ENCODE data around the gene EHMT1. TPM values are rescaled to one million over a fixed set of nuclear protein-coding genes. Genes with fewer than 3 reads are reported as not detected.

The EHMT1 gene
- polyA plus RNA-seq, 6 donors from 2014 or later, result 6.7 to 45.0 (median 31.5) TPM

DNA sequence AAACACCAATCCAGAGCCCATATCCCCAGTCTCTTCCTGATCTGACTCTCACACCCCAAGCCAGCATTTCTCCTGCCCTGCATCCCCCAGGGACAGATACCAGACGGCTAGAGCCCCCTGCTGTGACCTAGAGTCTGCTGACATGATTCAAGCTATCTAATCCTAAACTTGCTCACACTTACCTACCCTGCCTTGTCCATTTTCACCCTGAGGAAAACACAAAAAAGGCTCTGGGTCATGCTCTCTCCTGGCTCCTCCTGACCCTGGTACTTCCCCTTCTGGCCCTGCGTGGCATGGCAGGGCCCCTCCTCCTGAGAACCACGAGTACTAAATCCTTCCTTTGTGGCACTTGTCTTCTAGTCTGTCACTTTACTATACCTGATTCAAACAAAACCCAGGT, 16.1 kb upstream of the EHMT1 start:
- Mint-ChIP-seq H3K27me3 (no peaks in the 10 kb centered on the region), H3K36me3 (no peaks in the 10 kb centered on the region), H3K27ac (peak overlapping the region in 2 of 6 donors; percentile 50 to 75), H3K9me3 (no peaks in the 10 kb centered on the region), H3K4me3 (peak overlapping the region in 4 of 8 donors; percentile 31 to 74 (median 47)), H3K4me1 (peaks cover 21 to 33% (median 29%) of the 10 kb centered on the region in 3 donors)
- DNase-seq (no peak), ATAC-seq (ENCODE audit: low read depth in 2 of 2) (no peak)

DNA sequence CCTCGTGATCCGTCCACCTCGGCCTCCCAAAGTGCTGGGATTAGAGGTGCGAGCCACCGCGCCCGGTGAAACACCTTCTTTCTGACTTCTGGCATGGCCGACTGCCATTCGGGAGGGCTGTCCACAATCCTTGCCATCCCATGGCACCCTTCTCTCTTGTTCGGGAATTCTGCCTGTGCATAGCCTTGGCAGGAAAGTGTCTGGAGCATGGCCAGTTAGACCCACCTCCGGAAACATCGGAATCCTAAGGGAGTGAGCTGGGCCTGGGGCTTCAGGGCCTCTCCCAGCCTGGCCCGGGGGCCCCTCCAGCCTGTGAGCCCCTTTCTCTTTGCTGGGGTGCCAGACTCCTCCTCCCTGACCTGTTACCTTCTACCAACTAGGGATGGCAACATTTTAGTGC, 14.9 kb upstream of the EHMT1 start:
- Mint-ChIP-seq H3K36me3 (no peaks in the 10 kb centered on the region), H3K27ac (peak overlapping the region in 3 of 6 donors; percentile 42 to 88 (median 52))

DNA sequence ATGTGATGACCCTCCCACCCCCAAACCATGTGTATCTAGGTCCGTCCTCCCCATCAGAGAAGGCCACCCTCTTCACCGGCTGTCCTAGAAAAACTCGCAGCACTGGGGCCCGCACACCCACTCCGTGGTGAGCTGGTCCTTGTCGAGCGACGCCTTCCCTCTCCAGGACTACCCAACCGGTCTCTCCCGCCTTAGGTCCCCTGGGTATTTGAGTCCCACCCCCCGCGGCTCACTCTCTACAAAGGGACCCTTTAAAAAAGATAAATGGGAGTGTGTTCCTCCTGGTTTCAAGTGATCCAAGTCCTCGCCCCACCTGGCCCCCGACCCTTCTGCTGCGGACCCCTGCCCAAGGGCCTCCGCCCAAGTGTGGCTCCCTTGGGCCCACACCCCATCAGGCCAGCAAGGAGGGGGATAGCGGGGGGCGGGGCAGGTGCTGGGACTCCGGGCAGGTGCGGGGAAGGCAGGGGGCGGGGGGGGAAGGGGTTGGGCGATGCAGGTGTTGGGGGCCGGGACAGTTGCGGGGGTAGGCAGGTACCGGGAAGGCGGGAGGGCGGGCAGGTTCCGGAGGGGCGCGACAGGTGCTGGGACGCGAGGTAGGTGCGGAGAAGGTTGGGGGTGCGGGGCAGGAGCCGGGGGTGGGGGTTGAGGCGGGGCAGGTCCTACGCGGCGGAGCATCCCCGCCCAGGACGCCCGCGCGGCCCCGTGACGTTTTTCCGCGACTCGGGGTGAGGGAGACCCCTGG, 14.3 kb upstream of the EHMT1 start:
- H3K27ac Mint-ChIP-seq, result peak overlapping the region in 4 of 6 donors; percentile 20 to 88 (median 60)
- ATAC-seq (ENCODE audit: low read depth in 2 of 2) (no peak), DNase-seq (no peak)
- H3K4me3 Mint-ChIP-seq, result peak overlapping the region; percentile 30 to 85 (median 69)
- peaks cover 15 to 36% (median 27%) of the 10 kb centered on the region in 3 donors for H3K4me1 Mint-ChIP-seq
- H3K9me3 Mint-ChIP-seq, result no peaks in the 10 kb centered on the region
- H3K36me3 Mint-ChIP-seq, result no peaks in the 10 kb centered on the region
- H3K27me3 Mint-ChIP-seq, result no peaks in the 10 kb centered on the region

More for the DNA sequence above, 14.9 kb upstream of the EHMT1 start:
- peaks cover 15 to 35% (median 27%) of the 10 kb centered on the region in 3 donors for H3K4me1 Mint-ChIP-seq
- peak overlapping the region in 7 of 8 donors; percentile 30 to 85 (median 73) for H3K4me3 Mint-ChIP-seq
- H3K9me3 Mint-ChIP-seq, result no peaks in the 10 kb centered on the region
- DNase-seq, result no peak
- H3K27me3 Mint-ChIP-seq, result no peaks in the 10 kb centered on the region
- ATAC-seq (ENCODE audit: low read depth in 2 of 2), result no peak

DNA sequence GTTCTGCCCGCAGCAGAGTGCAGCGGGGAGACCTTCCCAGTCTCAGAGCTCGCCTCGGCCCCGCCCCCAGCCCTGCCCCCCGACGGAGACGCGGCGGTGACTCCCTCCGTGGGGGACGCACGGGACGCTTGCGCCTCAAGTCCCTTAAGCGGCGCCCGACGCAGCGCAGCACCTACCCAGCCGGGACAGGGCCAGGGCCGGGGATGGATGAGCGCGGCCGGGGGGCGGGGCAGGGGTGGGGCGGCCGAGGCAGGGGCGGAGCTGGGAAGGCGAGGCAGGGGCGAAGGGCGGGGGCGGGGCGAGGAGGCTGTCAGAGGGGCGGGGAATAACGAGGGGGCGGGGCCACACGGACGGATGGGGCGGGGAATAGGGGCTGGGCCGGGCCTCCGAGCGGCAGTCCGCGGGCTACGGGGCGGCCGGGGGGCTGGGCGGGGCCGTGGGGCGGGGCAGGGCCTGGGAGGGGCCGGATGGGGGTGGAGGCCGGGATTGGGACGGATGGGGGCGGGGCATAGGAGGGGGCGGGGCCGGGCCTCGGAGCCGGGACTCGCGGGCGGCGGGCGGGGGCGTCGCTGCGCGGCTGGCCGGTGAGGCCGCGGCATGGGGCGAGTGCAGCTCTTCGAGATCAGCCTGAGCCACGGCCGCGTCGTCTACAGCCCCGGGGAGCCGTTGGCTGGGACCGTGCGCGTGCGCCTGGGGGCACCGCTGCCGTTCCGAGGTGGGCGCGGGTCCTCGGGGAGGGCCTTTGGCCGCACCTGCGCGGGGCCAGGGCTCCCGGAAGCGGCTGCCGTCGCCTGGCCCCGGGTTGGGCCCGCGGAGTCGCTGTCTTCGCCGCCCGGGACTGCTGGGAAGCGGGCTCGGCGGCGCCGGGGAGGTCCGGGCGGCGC, 13.4 kb upstream of the EHMT1 start, which contains the start of gene ARRDC1:
Gene ARRDC1, plus strand, starts transcription at position 566 of the 884 bp plus-strand sequence. Its CDS starts 32 bp downstream, at position 598.
- Mint-ChIP-seq H3K9me3 (no peaks in the 10 kb centered on the region), H3K27ac (peak within 1 kb of the TSS in 4 of 6 donors; percentile 65 to 88 (median 72))
- peak; percentile 83 to 88 for ATAC-seq (ENCODE audit: low read depth in 2 of 2)

DNA sequence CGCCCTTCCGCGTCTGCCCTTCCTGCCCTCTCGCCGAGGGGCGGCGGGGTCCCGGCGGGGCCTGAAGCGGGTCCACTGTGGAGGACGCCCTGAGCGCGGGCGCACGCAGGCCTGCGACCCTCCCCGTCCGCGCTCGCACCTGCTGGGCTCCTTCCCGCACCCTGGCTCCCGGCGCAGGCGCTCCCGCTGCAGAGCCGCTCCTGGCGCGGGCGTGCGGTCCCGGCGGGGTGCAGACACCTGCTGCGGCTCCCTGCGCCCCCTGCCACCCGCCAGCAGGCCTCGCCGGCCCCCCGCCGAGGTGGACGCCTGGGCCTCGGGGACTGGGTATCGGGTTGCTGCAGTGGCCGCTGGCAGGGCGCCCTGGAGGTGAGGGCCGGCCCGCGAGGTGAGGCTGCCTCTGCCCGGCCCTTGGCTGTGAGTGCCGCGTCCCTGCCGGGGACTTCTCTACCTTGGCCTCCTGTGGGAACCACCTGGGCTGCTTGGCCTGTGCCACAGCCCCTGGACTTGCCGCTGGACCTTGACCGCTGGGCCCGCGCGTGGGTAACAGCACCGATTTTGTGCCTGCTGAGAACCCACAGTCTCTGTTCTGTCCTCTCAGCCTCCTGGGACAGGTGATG, 12.7 kb upstream of the EHMT1 start:
- Mint-ChIP-seq H3K4me1 (peaks cover 15 to 41% (median 27%) of the 10 kb centered on the region in 3 donors), H3K27me3 (no peaks in the 10 kb centered on the region), H3K9me3 (no peaks in the 10 kb centered on the region), H3K4me3 (peak overlapping the region; percentile 71 to 93 (median 82)), H3K27ac (peak overlapping the region in 3 of 6 donors; percentile 65 to 88 (median 65)), H3K36me3 (no peaks in the 10 kb centered on the region)
- no peak for DNase-seq
- ATAC-seq (ENCODE audit: low read depth in 2 of 2), result peak; percentile 1 to 2

More for the DNA sequence above, 13.4 kb upstream of the EHMT1 start, which contains the start of gene ARRDC1:
- DNase-seq, result peak; percentile 83
- no peaks in the 10 kb centered on the region for H3K36me3 Mint-ChIP-seq
- no peaks in the 10 kb centered on the region for H3K27me3 Mint-ChIP-seq
- H3K4me1 Mint-ChIP-seq, result peaks cover 15 to 39% (median 27%) of the 10 kb centered on the region in 3 donors
- peak within 1 kb of the TSS; percentile 71 to 93 (median 82) for H3K4me3 Mint-ChIP-seq

DNA sequence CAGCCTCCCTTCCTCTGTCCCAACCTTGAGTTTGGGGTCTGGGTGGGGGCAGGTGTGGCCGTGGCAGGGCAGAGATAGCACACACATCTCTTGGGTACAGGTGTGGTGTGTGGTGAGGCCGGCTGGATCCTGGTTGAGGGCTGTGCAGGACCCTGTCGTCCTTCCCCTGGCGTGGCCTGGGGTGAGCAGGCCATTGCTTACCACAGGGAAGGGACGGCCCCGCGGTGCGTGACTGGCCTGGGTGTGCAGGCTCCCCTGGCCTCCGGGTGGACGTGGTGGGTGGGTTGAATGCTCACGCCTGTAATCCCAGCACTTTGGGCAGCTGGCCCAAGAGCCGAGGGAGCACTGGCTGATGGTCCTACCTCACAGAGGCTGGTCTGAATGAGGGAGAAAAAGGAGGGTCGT, 12.1 kb upstream of the EHMT1 start:
- DNase-seq (no peak), ATAC-seq (ENCODE audit: low read depth in 2 of 2) (no peak)
- H3K36me3 Mint-ChIP-seq, result no peaks in the 10 kb centered on the region
- H3K27me3 Mint-ChIP-seq, result no peaks in the 10 kb centered on the region
- peak overlapping the region; percentile 71 to 93 (median 82) for H3K4me3 Mint-ChIP-seq
- peaks cover 19 to 46% (median 32%) of the 10 kb centered on the region in 3 donors for H3K4me1 Mint-ChIP-seq
- H3K9me3 Mint-ChIP-seq, result no peaks in the 10 kb centered on the region
- H3K27ac Mint-ChIP-seq, result peak overlapping the region in 2 of 6 donors; percentile 65

DNA sequence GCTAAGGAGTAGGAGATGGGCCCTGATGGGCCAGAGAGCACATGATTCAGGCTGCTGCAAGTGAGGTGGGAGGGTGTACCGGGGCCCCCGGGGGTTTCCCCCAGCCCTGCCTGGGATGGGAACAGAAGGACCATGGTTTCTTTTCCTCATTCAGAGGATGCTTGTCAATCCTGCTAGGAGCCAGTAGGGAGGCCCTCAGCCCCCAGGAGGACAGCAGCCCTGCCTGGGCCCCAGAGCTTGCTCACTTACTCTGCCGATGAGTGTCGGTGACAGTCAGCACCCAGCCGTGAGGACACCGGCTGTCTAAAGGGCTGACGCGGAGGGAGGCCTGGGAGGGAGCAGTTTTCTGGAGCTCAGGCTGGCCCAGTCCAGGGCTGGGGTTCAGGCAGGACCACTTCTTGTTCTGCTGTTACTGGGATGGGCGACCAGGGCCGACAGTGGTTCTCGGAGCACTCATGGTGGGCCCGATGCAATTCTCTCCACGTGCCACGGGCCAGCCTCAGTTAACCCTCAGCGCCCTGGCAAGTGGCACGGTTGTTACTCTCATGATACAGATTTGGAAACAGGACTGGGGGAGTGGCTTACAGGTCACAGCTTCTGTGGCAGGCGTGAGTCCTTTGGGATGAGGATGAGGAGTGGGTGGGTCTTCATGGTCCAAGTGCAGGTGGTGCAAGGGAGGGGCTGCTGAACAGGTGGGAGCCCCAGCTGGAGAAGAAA, 11.5 kb upstream of the EHMT1 start:
- H3K4me3 Mint-ChIP-seq, result peak overlapping the region; percentile 71 to 93 (median 82)
- ATAC-seq (ENCODE audit: low read depth in 2 of 2), result no peak
- no peaks in the 10 kb centered on the region for H3K9me3 Mint-ChIP-seq
- H3K4me1 Mint-ChIP-seq, result peaks cover 19 to 48% (median 32%) of the 10 kb centered on the region in 3 donors
- H3K27ac Mint-ChIP-seq, result peak overlapping the region in 1 of 6 donors; percentile 72
- no peaks in the 10 kb centered on the region for H3K36me3 Mint-ChIP-seq
- H3K27me3 Mint-ChIP-seq, result no peaks in the 10 kb centered on the region
- DNase-seq, result no peak

DNA sequence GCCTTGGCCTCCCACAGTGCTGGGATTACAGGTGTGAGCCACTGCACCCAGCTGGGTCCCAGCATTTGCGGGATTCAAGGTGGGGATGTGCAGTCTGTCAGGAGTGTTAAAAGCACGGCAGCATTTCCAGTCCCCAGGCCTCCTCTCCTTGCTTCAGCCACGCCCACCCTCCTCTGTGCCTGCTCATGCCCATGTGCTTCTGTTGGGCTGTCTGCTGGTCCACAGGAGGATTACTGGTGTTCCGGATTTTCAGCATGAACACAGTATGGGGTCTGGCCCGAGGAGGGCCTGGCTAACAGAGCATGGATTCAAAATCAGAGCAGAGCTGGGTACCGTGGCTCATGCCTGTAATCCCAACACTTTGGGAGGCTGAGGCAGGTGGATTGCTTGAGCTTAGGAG, 7.9 kb upstream of the EHMT1 start:
- DNase-seq (no peak), ATAC-seq (ENCODE audit: low read depth in 2 of 2) (no peak)
- Mint-ChIP-seq H3K9me3 (peaks cover 0 to 2% (median 0%) of the 10 kb centered on the region in 7 donors), H3K27ac (no peak overlapping the region), H3K4me1 (peaks cover 15 to 37% (median 25%) of the 10 kb centered on the region in 3 donors), H3K36me3 (no peaks in the 10 kb centered on the region), H3K4me3 (no peak overlapping the region), H3K27me3 (no peaks in the 10 kb centered on the region)

DNA sequence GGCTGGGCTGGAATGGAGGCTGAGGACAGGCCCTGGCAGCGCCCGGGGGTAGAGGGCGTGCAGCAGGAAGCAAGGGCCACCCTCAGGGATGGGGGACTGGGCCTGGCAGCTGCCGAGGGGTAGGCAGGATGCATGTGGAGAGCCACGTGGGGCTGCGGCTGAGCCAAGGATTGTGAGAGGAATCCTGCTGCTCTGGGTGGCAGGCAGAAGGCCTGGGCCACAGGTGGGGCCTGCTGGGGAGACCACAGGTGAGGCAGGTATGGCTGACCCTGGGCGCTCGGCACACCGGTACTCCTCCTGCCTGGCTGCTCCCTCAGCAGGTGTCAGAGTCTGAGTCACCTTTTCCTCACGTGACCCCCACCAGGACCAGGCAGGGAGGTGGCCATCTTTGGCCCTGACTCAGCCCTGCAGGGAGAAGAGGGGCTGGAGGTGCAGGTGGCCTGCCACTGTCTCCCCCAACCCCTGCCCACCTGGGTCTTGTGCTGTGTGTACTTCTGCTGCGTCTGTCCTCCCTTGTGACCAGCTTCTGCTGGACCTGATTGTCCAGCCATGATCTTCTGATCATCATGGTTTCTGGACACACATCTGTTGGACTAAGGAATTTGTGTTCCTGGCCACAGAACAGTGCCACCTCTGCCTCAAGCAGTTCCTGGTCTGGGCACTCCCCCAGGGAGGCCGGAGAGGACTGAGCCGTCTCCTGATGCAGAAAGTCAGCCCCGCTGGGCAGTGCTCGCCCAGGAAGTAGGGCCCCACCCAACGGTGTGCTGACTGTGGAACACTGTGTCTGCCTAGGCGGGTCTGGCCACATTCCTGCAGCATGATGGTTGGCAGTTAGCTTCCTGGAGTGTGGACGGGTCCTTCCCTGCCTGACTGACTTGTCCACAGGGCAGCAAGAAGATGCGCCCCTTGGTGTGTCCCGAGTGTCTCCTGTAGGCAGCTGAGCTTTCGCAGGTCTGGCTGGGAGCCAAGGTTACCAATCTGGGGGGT, 6.9 kb upstream of the EHMT1 start:
- Mint-ChIP-seq H3K27ac (no peak overlapping the region), H3K4me1 (peaks cover 13 to 32% (median 19%) of the 10 kb centered on the region in 3 donors), H3K27me3 (no peaks in the 10 kb centered on the region), H3K4me3 (peak overlapping the region in 1 of 8 donors; percentile 49), H3K9me3 (peaks cover 0 to 2% (median 0%) of the 10 kb centered on the region in 7 donors), H3K36me3 (no peaks in the 10 kb centered on the region)
- DNase-seq, result no peak
- ATAC-seq (ENCODE audit: low read depth in 2 of 2), result no peak

DNA sequence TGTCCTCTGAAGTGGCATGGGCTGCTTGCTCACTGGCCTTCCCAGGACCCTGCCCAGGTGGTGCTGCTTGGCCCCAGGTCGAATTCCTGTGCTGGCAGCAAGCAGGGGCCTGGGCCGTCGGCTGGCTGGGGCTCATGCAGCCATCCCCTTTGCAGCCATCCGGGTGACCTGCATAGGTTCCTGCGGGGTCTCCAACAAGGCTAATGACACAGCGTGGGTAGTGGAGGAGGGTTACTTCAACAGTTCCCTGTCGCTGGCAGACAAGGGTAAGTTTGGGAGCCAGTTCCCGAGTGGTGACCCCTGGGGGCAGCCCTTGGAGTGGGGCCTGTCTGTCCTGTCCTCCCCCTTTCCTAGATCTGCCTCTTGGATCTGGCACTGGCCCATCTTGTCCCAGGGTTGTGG, 6.1 kb upstream of the EHMT1 start:
- DNase-seq (no peak), ATAC-seq (ENCODE audit: low read depth in 2 of 2) (no peak)
- Mint-ChIP-seq H3K4me3 (peak overlapping the region in 1 of 8 donors; percentile 54), H3K4me1 (peaks cover 13 to 32% (median 19%) of the 10 kb centered on the region in 3 donors), H3K9me3 (peaks cover 0 to 2% (median 0%) of the 10 kb centered on the region in 7 donors), H3K27me3 (no peaks in the 10 kb centered on the region), H3K27ac (peak overlapping the region in 1 of 6 donors; percentile 9), H3K36me3 (no peaks in the 10 kb centered on the region)

DNA sequence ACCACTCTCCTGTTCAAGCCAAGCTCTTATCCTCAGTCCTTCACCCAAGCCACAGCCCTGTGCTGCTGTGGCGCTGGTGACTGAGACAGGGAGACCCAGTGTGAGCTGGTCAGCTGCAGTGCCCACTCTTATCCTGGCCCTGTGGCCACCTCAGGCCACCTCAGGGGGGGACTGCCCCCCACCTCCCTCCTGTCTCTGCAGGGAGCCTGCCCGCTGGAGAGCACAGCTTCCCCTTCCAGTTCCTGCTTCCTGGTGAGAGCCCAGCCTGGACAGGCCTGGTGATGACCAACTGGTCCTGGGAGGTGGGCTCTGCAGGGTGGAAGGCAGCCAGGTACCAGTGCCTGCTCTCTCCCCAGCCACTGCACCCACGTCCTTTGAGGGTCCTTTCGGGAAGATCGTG, 5.5 kb upstream of the EHMT1 start:
- ATAC-seq (ENCODE audit: low read depth in 2 of 2) (no peak), DNase-seq (no peak)
- peaks cover 0 to 2% (median 0%) of the 10 kb centered on the region in 7 donors for H3K9me3 Mint-ChIP-seq
- H3K4me3 Mint-ChIP-seq, result no peak overlapping the region
- H3K36me3 Mint-ChIP-seq, result no peaks in the 10 kb centered on the region
- no peak overlapping the region for H3K27ac Mint-ChIP-seq
- no peaks in the 10 kb centered on the region for H3K27me3 Mint-ChIP-seq
- H3K4me1 Mint-ChIP-seq, result peaks cover 17 to 34% (median 23%) of the 10 kb centered on the region in 3 donors

All from naive B cell (primary cell).